PC-3 (cell line): ENCODE data around the gene STARD3. TPM values are rescaled to one million over a fixed set of nuclear protein-coding genes. Genes with fewer than 3 reads are reported as not detected.

ENCODE experiments used
- ATAC-seq: fragments of 200-7000 bp; cut with Tn5 transposase; 2 replicates; pipeline ENCODE4 v1.9.1; 2020; ENCODE audit warnings: mild to moderate bottlenecking, moderate library complexity
- BruUV-seq: library from RNA; stranded (reverse); fragments of 400-500 nt; replicated peaks from 2 replicates; lab custom pipeline; 2021; lab: Mats Ljungman, UMichigan
- CTCF ChIA-PET: fragments of 300-600 bp; sonication (Branson Sonifier 250); formaldehyde crosslinking; loops from one replicate; lab custom pipeline; 2022; ENCODE audit warnings: antibody characterized with exemption; lab: Charles Lee
- POLR2A ChIA-PET: fragments of 300-600 bp; sonication (Branson Sonifier 250); formaldehyde crosslinking; loops from one replicate; lab custom pipeline; 2022; ENCODE audit warnings: antibody characterized with exemption; ENCODE audit not compliant: unreplicated experiment; lab: Charles Lee
- DNase-seq: peaks from one replicate; pipeline ENCODE4 v3.0.0-alpha.2; 2015
- H2AFZ ChIP-seq: fragments of 300-600 bp; sonication (generic); 2 replicates; pipeline ENCODE4 v1.6.0; 2016; ENCODE audit warnings: antibody characterized with exemption, low read length
- H3F3A ChIP-seq: fragments of 300-600 bp; sonication (generic); one replicate; pipeline ENCODE4 v1.6.0; 2017; ENCODE audit warnings: antibody characterized with exemption, low read length, control low read depth, mild to moderate bottlenecking; ENCODE audit not compliant: unreplicated experiment
- H3K27ac ChIP-seq: fragments of 300-600 bp; sonication (generic); 2 replicates; pipeline ENCODE4 v1.5.1; 2016; ENCODE audit warnings: mild to moderate bottlenecking, low read length
- H3K27me3 ChIP-seq: fragments of 300-600 bp; sonication (generic); 2 replicates; pipeline ENCODE4 v1.6.1; 2016; ENCODE audit warnings: low read length, mixed read lengths
- H3K36me3 ChIP-seq: fragments of 300-600 bp; sonication (generic); 2 replicates; pipeline ENCODE4 v1.6.1; 2016; ENCODE audit warnings: low read depth, mixed run types, low read length, mixed read lengths
- H3K4me1 ChIP-seq: fragments of 300-600 bp; sonication (generic); 2 replicates; pipeline ENCODE4 v1.5.1; 2016; ENCODE audit warnings: low read length; ENCODE audit not compliant: insufficient read depth
- H3K4me2 ChIP-seq: fragments of 300-600 bp; sonication (generic); 2 replicates; pipeline ENCODE4 v1.6.0; 2016; ENCODE audit warnings: low read length
- H3K4me3 ChIP-seq: fragments of 300-600 bp; sonication (generic); 2 replicates; pipeline ENCODE4 v1.5.1; 2016; ENCODE audit warnings: mild to moderate bottlenecking, low read length, mixed read lengths
- H3K79me2 ChIP-seq: fragments of 300-600 bp; sonication (generic); 2 replicates; pipeline ENCODE4 v1.6.1; 2017; ENCODE audit warnings: low read length, mixed read lengths
- H3K9ac ChIP-seq: fragments of 300-600 bp; sonication (generic); 2 replicates; pipeline ENCODE4 v1.6.0; 2016; ENCODE audit warnings: mild to moderate bottlenecking, low read length
- H3K9me2 ChIP-seq: fragments of 300-600 bp; sonication (generic); replicated peaks from 2 replicates; pipeline ENCODE4 v1.6.1; 2016; ENCODE audit warnings: mixed run types, low read length, mixed read lengths
- H3K9me3 ChIP-seq: fragments of 300-600 bp; sonication (generic); 2 replicates; pipeline ENCODE4 v1.6.1; 2016; ENCODE audit warnings: low read length, mixed read lengths
- H4K20me1 ChIP-seq: fragments of 300-600 bp; sonication (generic); 2 replicates; pipeline ENCODE4 v1.6.1; 2016; ENCODE audit warnings: low read length, mixed read lengths
- EZH2 ChIP-seq: fragments of 300-600 bp; sonication (generic); IDR thresholded peaks from one replicate; pipeline ENCODE4 v1.6.1; 2017; ENCODE audit warnings: antibody characterized with exemption, mild to moderate bottlenecking, low read length; ENCODE audit not compliant: unreplicated experiment
- EZH2phosphoT487 ChIP-seq: fragments of 300-600 bp; sonication (generic); IDR thresholded peaks from 2 replicates; pipeline ENCODE4 v1.6.1; 2018; ENCODE audit warnings: mild to moderate bottlenecking, antibody characterized with exemption, low read length, borderline replicate concordance
- intact Hi-C: fragments of 100-400 bp; cut with micrococcal nuclease; formaldehyde crosslinking; loops from 2 replicates; pipeline ENCODE4 v1.9.0; 2023
- total RNA-seq: library from RNA; depleted of rRNA; stranded (reverse); fragments of >200 nt; gene quantifications from 2 replicates; pipeline ENCODE4 v1.2.3, GENCODE V29; 2014
- TF ChIP-seq, protein P1 (sequence below): fragments of 300-600 bp; sonication (generic); conservative IDR thresholded peaks from 2 replicates; pipeline ENCODE4 v1.5.1; 2017; ENCODE audit warnings: antibody characterized with exemption, low read depth, mild to moderate bottlenecking, low read length

STARD3 gene
- total RNA-seq, 1 experiment from 2014 or later, result 30.5 TPM

DNA sequence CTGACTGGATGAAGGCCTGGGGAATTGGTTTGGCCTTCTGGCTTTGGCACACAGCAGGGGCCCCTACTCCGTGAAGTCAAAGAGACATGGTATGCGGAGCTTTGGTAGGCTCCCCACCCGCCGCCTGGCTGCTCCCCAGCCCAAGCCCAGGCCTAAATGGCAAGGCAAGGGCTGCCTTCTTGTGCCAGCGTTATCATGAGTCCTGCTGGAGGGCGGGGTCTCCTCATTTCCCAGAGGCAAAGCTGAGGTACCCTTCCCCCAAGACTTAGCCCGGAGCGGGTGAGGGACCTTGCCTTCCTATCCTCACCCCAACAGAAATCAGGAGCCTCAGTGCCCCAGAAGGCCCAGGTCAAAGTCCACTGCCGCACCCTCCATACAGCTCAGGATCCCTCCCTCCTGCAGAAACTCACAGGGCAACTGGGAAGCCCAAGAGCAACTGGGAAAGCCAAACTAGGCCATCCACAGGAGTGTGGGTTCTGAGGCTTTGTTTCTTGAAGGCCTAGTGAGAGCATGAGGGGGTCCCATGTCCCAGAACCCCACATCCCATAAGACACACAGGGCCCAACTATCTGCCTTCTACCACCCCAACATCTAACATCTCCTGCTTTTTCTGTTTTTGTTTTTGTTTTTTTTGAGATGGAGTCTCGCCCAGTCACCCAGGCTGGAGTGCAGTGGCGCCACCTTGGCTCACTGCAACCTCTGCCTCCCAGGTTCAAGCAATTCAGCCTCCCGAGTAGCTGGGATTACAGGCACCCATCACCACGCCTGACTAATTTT, 41.6 kb downstream of the STARD3 start:
- POLR2A ChIA-PET, result no interaction called here
- no TSS peak for BruUV-seq

DNA sequence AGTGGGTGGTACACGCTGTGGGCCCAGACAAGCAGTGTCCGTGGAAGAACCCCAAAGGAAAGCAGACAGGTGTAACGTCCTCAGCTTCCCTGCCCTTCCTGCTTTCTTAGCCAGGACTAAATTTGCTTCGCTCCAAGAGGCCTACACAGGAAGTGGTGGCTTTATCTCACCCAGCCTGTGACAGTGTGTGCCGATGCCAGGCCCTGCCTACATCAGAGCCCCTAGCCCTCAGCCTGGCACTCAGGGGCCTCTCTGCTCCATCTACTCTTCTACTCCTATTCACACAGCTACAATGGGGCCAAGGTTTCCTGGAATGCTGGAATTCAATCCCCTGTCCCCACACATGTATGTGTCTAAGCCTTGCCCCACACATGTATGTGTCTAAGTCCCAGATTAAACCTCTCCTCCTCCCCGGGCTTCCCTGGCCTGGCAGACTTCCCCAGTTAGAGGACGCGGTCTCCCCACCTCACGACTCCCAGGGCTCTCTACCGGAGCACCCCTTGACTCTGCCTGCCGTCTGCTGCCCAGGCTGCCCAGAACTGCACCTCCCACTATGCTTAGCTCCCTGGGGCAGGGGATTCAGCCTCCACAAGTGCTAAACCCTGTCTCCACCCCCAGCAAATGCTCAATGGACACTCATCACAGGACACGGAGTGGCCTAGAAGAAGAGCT, 42.7 kb downstream of the STARD3 start:
- H3K4me3 ChIP-seq, result no peak overlapping the region
- no peaks in the 10 kb centered on the region for H3K27me3 ChIP-seq
- ATAC-seq (no peak), DNase-seq (no peak)
- TF ChIP-seq, protein P1, sequence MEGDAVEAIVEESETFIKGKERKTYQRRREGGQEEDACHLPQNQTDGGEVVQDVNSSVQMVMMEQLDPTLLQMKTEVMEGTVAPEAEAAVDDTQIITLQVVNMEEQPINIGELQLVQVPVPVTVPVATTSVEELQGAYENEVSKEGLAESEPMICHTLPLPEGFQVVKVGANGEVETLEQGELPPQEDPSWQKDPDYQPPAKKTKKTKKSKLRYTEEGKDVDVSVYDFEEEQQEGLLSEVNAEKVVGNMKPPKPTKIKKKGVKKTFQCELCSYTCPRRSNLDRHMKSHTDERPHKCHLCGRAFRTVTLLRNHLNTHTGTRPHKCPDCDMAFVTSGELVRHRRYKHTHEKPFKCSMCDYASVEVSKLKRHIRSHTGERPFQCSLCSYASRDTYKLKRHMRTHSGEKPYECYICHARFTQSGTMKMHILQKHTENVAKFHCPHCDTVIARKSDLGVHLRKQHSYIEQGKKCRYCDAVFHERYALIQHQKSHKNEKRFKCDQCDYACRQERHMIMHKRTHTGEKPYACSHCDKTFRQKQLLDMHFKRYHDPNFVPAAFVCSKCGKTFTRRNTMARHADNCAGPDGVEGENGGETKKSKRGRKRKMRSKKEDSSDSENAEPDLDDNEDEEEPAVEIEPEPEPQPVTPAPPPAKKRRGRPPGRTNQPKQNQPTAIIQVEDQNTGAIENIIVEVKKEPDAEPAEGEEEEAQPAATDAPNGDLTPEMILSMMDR, result no peak
- TF ChIP-seq EZH2 (no peak), EZH2phosphoT487 (no peak)
- intact Hi-C loops, result no loop called here
- H3K79me2 ChIP-seq, result no peaks in the 10 kb centered on the region
- no peaks in the 10 kb centered on the region for H3K36me3 ChIP-seq
- H3K9me2 ChIP-seq, result no peaks in the 10 kb centered on the region
- H3K4me1 ChIP-seq, result peaks cover 8% of the 10 kb centered on the region; the same call in 1 of the 2 replicates
- no peak overlapping the region for H3K4me2 ChIP-seq
- H3K27ac ChIP-seq, result no peak overlapping the region
- POLR2A ChIA-PET, result no interaction called here
- no peaks in the 10 kb centered on the region for H3K9me3 ChIP-seq
- H3F3A ChIP-seq, result no peaks in the 10 kb centered on the region
- no peak overlapping the region for H3K9ac ChIP-seq
- CTCF ChIA-PET, result no interaction called here
- H2AFZ ChIP-seq, result no peak overlapping the region
- BruUV-seq, result no TSS peak
- H4K20me1 ChIP-seq, result no peaks in the 10 kb centered on the region

More for the DNA sequence above, 41.6 kb downstream of the STARD3 start:
- Histone ChIP-seq H3K27ac (no peak overlapping the region), H3K9me2 (no peaks in the 10 kb centered on the region), H3K27me3 (no peaks in the 10 kb centered on the region), H3K36me3 (no peaks in the 10 kb centered on the region), H3K9me3 (no peaks in the 10 kb centered on the region), H3K9ac (no peak overlapping the region), H2AFZ (no peak overlapping the region), H3K4me2 (no peak overlapping the region), H3K4me3 (no peak overlapping the region), H3K4me1 (peaks cover 11% of the 10 kb centered on the region; the same call in 1 of the 2 replicates), H3F3A (no peaks in the 10 kb centered on the region), H3K79me2 (no peaks in the 10 kb centered on the region), H4K20me1 (no peaks in the 10 kb centered on the region)
- TF ChIP-seq, protein P1, result no peak
- TF ChIP-seq EZH2phosphoT487 (no peak), EZH2 (no peak)
- DNase-seq (no peak), ATAC-seq (no peak)
- CTCF ChIA-PET, result no interaction called here
- intact Hi-C loops, result no loop called here
